HL-60 (cell line): ENCODE measurements around the gene MDP1.

Experiments used
- DNase-seq, 2 experiments: peaks; one replicate each; pipeline ENCODE4 v3.0.0-alpha.2; 2010 to 2020; ENCODE audit warnings: low read depth in 1 of 2, low spot score in 1 of 2
- H3K27ac ChIP-seq: fragments of 250-450 bp; sonication (Bioruptor Pico); replicated peaks from 2 replicates; pipeline ENCODE4 v1.5.1; 2020; ENCODE audit warnings: mild to moderate bottlenecking, moderate library complexity
- H3K27me3 ChIP-seq: fragments of 250-450 bp; sonication (Bioruptor Pico); 2 replicates; pipeline ENCODE4 v1.5.1; 2021; ENCODE audit warnings: mild to moderate bottlenecking, moderate library complexity; ENCODE audit not compliant: insufficient read depth, poor library complexity, severe bottlenecking
- H3K4me3 ChIP-seq: replicated peaks from 2 replicates; pipeline ENCODE4 v1.5.1; 2011; ENCODE audit warnings: mild to moderate bottlenecking, control low read depth, low read length; ENCODE audit not compliant: insufficient read depth
- GABPA ChIP-seq: IDR thresholded peaks from 2 replicates; pipeline ENCODE4 v1.6.1; 2012; ENCODE audit warnings: low read depth
- POLR2AphosphoS5 ChIP-seq: IDR thresholded peaks from 2 replicates; pipeline ENCODE4 v1.6.1; 2012; ENCODE audit warnings: low read depth
- SPI1 ChIP-seq: IDR thresholded peaks from 2 replicates; pipeline ENCODE4 v1.6.1; 2012; ENCODE audit warnings: low read depth, mild to moderate bottlenecking, borderline replicate concordance
- TF ChIP-seq, protein P1 (sequence below): IDR thresholded peaks from one replicate; pipeline ENCODE4 v1.5.1; 2011; ENCODE audit warnings: low read length, control low read depth, inconsistent platforms; ENCODE audit not compliant: insufficient read depth
- TF ChIP-seq, protein P2 (sequence below): IDR thresholded peaks from 2 replicates; pipeline ENCODE4 v1.6.1; 2012; ENCODE audit warnings: low read depth; ENCODE audit not compliant: insufficient replicate concordance

Gene MDP1

DNA sequence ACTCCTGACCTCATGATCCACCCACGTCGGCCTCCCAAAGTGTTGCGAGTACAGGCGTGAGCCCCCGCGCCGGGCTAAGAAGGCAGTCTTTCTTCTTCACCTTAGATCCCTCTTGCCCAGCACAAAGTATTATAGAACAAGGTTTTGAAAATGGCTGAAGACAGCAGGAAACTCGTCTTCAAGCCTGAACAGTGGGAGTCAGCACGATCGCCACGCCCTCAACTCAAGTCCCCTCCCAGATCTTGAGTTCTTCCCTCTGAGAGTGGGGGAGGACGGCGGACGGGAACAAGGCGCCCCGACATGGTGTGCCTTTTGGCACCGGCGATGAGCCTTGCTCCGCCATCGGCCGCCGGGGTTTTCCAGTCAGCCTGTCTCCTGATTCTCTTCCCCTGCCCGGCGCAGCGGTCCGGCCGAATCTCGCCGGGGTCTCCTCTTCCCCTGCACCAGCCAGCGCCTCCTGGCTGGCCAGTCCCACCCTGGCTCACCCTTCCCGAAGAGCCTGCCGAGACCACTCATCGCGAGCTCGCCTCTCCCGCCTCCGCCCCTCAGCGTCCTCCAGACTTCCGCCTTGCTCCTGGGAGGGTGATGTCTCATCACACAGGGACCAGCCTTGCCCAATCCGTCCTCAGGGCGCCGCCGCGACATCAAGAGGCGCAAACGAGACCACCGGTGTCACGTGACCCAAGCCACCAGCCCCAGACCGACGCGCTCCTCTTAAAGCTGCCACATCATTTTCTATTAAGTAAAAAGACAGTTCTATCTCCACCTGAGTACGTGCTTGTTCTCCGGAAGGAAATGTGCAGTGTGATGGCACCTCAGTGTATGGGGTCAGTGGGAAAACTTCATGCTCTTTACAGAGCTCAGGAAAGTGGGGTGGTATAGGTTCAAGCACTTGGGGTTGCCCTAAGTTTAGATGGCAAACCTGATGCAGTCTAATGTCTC lies 2.7 kb downstream of the MDP1 start, which contains the start of gene CHMP4A:
Gene CHMP4A (minus strand): TSS at position 565 of the 942 bp plus-strand sequence. CDS start 49 bp downstream, at position 516.
- Histone ChIP-seq H3K27me3 (no peaks in the 10 kb centered on the region), H3K27ac (peak within 1 kb of the TSS; percentile 94), H3K4me3 (peak within 1 kb of the TSS; percentile 68)
- peak; percentile 98 for TF ChIP-seq POLR2AphosphoS5
- TF ChIP-seq SPI1 = peak; percentile 19; the same call in 1 of the 2 replicates
- TF ChIP-seq, protein P1, sequence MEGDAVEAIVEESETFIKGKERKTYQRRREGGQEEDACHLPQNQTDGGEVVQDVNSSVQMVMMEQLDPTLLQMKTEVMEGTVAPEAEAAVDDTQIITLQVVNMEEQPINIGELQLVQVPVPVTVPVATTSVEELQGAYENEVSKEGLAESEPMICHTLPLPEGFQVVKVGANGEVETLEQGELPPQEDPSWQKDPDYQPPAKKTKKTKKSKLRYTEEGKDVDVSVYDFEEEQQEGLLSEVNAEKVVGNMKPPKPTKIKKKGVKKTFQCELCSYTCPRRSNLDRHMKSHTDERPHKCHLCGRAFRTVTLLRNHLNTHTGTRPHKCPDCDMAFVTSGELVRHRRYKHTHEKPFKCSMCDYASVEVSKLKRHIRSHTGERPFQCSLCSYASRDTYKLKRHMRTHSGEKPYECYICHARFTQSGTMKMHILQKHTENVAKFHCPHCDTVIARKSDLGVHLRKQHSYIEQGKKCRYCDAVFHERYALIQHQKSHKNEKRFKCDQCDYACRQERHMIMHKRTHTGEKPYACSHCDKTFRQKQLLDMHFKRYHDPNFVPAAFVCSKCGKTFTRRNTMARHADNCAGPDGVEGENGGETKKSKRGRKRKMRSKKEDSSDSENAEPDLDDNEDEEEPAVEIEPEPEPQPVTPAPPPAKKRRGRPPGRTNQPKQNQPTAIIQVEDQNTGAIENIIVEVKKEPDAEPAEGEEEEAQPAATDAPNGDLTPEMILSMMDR = no peak
- TF ChIP-seq, protein P2, sequence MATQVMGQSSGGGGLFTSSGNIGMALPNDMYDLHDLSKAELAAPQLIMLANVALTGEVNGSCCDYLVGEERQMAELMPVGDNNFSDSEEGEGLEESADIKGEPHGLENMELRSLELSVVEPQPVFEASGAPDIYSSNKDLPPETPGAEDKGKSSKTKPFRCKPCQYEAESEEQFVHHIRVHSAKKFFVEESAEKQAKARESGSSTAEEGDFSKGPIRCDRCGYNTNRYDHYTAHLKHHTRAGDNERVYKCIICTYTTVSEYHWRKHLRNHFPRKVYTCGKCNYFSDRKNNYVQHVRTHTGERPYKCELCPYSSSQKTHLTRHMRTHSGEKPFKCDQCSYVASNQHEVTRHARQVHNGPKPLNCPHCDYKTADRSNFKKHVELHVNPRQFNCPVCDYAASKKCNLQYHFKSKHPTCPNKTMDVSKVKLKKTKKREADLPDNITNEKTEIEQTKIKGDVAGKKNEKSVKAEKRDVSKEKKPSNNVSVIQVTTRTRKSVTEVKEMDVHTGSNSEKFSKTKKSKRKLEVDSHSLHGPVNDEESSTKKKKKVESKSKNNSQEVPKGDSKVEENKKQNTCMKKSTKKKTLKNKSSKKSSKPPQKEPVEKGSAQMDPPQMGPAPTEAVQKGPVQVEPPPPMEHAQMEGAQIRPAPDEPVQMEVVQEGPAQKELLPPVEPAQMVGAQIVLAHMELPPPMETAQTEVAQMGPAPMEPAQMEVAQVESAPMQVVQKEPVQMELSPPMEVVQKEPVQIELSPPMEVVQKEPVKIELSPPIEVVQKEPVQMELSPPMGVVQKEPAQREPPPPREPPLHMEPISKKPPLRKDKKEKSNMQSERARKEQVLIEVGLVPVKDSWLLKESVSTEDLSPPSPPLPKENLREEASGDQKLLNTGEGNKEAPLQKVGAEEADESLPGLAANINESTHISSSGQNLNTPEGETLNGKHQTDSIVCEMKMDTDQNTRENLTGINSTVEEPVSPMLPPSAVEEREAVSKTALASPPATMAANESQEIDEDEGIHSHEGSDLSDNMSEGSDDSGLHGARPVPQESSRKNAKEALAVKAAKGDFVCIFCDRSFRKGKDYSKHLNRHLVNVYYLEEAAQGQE = peak; percentile 46
- no peak for TF ChIP-seq GABPA
- DNase-seq = peak; percentile 99

DNA sequence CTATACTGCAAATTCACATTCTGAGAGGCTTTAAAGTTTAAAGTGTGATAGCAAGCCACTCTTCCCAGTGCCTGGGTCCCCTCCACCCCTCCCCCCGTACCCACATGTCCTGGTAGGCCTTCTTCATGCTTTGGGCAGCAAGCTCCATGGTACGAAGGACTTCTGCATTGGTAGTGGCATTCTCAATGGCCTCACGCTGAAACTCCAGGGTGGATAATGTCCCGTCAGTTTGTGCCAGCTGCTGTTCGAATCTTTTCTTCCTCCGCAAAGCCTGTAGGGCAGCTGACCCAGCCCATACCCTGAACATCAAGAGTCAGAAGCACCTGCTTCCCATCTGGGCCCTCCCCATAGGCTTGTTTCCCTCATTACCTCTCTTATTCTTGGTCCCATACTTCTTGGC lies 4.6 kb downstream of the MDP1 start:
- no peak for DNase-seq
- H3K27me3 ChIP-seq = no peaks in the 10 kb centered on the region
- H3K4me3 ChIP-seq = no peak overlapping the region
- H3K27ac ChIP-seq = no peak overlapping the region
- TF ChIP-seq SPI1 (no peak), POLR2AphosphoS5 (no peak), GABPA (no peak)
- TF ChIP-seq, protein P2 = no peak
- TF ChIP-seq, protein P1 = no peak

DNA sequence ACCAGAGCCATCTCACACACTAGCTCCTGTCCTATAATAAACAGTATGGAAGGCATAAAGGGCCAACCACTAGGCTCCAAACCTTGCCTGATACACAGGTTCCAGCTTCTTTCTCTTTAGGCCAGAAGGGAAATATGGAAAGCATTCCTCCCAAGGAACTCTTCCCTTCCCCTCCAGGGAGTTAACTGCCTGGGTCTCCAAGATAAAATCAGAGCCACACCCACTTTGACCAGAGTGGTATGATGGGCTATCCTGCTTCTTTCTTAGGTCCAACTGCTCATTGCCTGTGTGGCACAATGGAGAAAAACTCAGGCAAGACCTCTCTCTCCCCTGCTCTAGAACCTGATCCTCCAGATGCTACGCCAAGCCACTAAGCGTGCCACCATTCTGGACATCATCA lies 8.2 kb downstream of the MDP1 start:
- no peaks in the 10 kb centered on the region for H3K27me3 ChIP-seq
- TF ChIP-seq POLR2AphosphoS5 (no peak), SPI1 (no peak), GABPA (no peak)
- TF ChIP-seq, protein P1 = no peak
- TF ChIP-seq, protein P2 = no peak
- no peak overlapping the region for H3K4me3 ChIP-seq
- no peak overlapping the region for H3K27ac ChIP-seq
- no peak for DNase-seq
